GM21381 (cell line): ENCODE data around the gene IGF2R.
A peak's percentile ranks its signal among the peaks of the same experiment; 100 is the strongest.

ENCODE experiments used
- ATAC-seq: cut with Tn5 transposase; IDR thresholded peaks from one replicate; pipeline ENCODE4 v1.9.1; 2021; ENCODE audit warnings: mild to moderate bottlenecking, moderate library complexity; ENCODE audit not compliant: unreplicated experiment

IGF2R gene

GRCh38 chr6:160065200-160065599 is 96.3 kb downstream of the IGF2R start:
- ATAC-seq: no peak

- no peak for ATAC-seq
Observed at GRCh38 chr6:160067564-160067963, 98.7 kb downstream of the IGF2R start.

GRCh38 chr6:160068346-160068745 is 99.5 kb downstream of the IGF2R start:
- no peak for ATAC-seq

- ATAC-seq: peak; percentile 87
Observed at GRCh38 chr6:160069050-160069454, 100.2 kb downstream of the IGF2R start.

- ATAC-seq: peak; percentile 11
Observed at GRCh38 chr6:160069459-160069858, 100.6 kb downstream of the IGF2R start.

- ATAC-seq: peak; percentile 55
Observed at GRCh38 chr6:160070427-160070826, 101.5 kb downstream of the IGF2R start.

GRCh38 chr6:160070831-160071230 is 101.9 kb downstream of the IGF2R start:
- ATAC-seq: no peak

GRCh38 chr6:160071805-160072690 is 103.2 kb downstream of the IGF2R start:
- ATAC-seq: no peak

GRCh38 chr6:160073272-160073671 is 104.4 kb downstream of the IGF2R start:
- ATAC-seq: no peak

- ATAC-seq: no peak
Observed at GRCh38 chr6:160076009-160076408, 107.1 kb downstream of the IGF2R start.

- ATAC-seq: no peak
Observed at GRCh38 chr6:160077024-160077423, 108.1 kb downstream of the IGF2R start.

GRCh38 chr6:160077526-160077925 is 108.6 kb downstream of the IGF2R start:
- no peak for ATAC-seq

- ATAC-seq: no peak
Observed at GRCh38 chr6:160078883-160079685, 110.2 kb downstream of the IGF2R start.

- ATAC-seq: no peak
Observed at GRCh38 chr6:160079686-160080043, 110.8 kb downstream of the IGF2R start.

- ATAC-seq: no peak
Observed at GRCh38 chr6:160080097-160080496, 111.2 kb downstream of the IGF2R start.

GRCh38 chr6:160081398-160081797 is 112.5 kb downstream of the IGF2R start:
- no peak for ATAC-seq

GRCh38 chr6:160082627-160083026 is 113.7 kb downstream of the IGF2R start:
- ATAC-seq: no peak

GRCh38 chr6:160084198-160084776 is 115.4 kb downstream of the IGF2R start:
- no peak for ATAC-seq

GRCh38 chr6:160085226-160085625 is 116.3 kb downstream of the IGF2R start:
- ATAC-seq: no peak

GRCh38 chr6:160085713-160086505 is 117.0 kb downstream of the IGF2R start:
- ATAC-seq: no peak

GRCh38 chr6:160086754-160087153 is 117.9 kb downstream of the IGF2R start:
- no peak for ATAC-seq
